Measurements from ENCODE around the gene MMP25. TPM values are rescaled to one million over a fixed set of nuclear protein-coding genes. Genes with fewer than 3 reads are reported as not detected.

Gene MMP25
- total RNA-seq, 2 experiments from 2014 or later, result 1.1 to 1.5 TPM

- Mint-ChIP-seq H3K4me1 (ENCODE audit: low read depth) (peaks cover 56% of the 10 kb centered on the region), H3K36me3 (ENCODE audit: low read depth) (peaks cover 14% of the 10 kb centered on the region)
- no peak for ATAC-seq
Observed at GRCh38 chr16:3025032-3026002, 21.0 kb upstream of the MMP25 start.

GRCh38 chr16:3026003-3026378 lies 20.4 kb upstream of the MMP25 start:
- Mint-ChIP-seq H3K27ac (no peak overlapping the region), H3K36me3 (ENCODE audit: low read depth) (peaks cover 14% of the 10 kb centered on the region), H3K4me1 (ENCODE audit: low read depth) (peaks cover 53% of the 10 kb centered on the region), H3K9me3 (no peaks in the 10 kb centered on the region), H3K4me3 (no peak overlapping the region), H3K27me3 (peaks cover 20% of the 10 kb centered on the region)
- CTCF ChIA-PET, result interaction anchor here (1.4 to 10.5 kb wide), 4 partner anchors 5 to 43 kb away, joined by 3 to 135 read pairs (median 110); partner anchors contain the start of genes CLDN6, HCFC1R1, THOC6 and TNFRSF12A
- no peak for DNase-seq
- POLR2A ChIA-PET, result interaction anchor here (0.6 kb wide), 1 partner anchor 163 kb away, joined by 3 read pairs; no protein-coding TSS in a partner anchor
- ATAC-seq, result no peak
- no peak for TF ChIP-seq CTCF (IDR thresholded peaks at IDR 0.05)
- intact Hi-C loops (cut with micrococcal nuclease), result no loop called here

More at GRCh38 chr16:3025032-3026002, 21.0 kb upstream of the MMP25 start:
- H3K4me3 Mint-ChIP-seq, result peak overlapping the region; percentile 77
- H3K9me3 Mint-ChIP-seq, result no peaks in the 10 kb centered on the region
- no peak overlapping the region for H3K27ac Mint-ChIP-seq
- TF ChIP-seq CTCF (IDR thresholded peaks at IDR 0.05), result no peak
- CTCF ChIA-PET, result interaction anchor here (1.4 to 10.5 kb wide), 5 partner anchors 6 to 104 kb away, joined by 3 to 135 read pairs (median 11); no protein-coding TSS in a partner anchor
- intact Hi-C loops (cut with micrococcal nuclease), result no loop called here
- no peak for DNase-seq
- POLR2A ChIA-PET, result interaction anchor here (1.4 kb wide), 1 partner anchor 26 kb away, joined by 3 read pairs; no protein-coding TSS in a partner anchor
- peaks cover 16% of the 10 kb centered on the region for H3K27me3 Mint-ChIP-seq

GRCh38 chr16:3026609-3027488 lies 19.5 kb upstream of the MMP25 start:
- DNase-seq, result no peak

GRCh38 chr16:3027489-3027795 lies 18.9 kb upstream of the MMP25 start:
- intact Hi-C loops (cut with micrococcal nuclease), result no loop called here
- Mint-ChIP-seq H3K9me3 (no peaks in the 10 kb centered on the region), H3K27me3 (peaks cover 26% of the 10 kb centered on the region), H3K27ac (no peak overlapping the region), H3K4me3 (no peak overlapping the region), H3K4me1 (ENCODE audit: low read depth) (peaks cover 40% of the 10 kb centered on the region), H3K36me3 (ENCODE audit: low read depth) (peaks cover 14% of the 10 kb centered on the region)
- ChIA-PET CTCF (interaction anchor here (0.8 to 10.2 kb wide), 29 partner anchors 6 to 143 kb away, joined by 3 to 135 read pairs (median 8); partner anchors contain the start of genes CLDN6, HCFC1R1, THOC6 and TNFRSF12A), POLR2A (interaction anchor here (0.8 to 1.8 kb wide), 7 partner anchors 11 to 102 kb away, joined by 3 to 6 read pairs (median 4); partner anchors contain the start of genes KREMEN2 and PAQR4)
- ATAC-seq, result no peak
- DNase-seq, result no peak
- no peak for TF ChIP-seq CTCF (IDR thresholded peaks at IDR 0.05)

More at GRCh38 chr16:3026609-3027488, 19.5 kb upstream of the MMP25 start:
- CTCF ChIA-PET, result interaction anchor here (0.8 to 10.2 kb wide), 19 partner anchors 6 to 142 kb away, joined by 4 to 135 read pairs (median 8); partner anchors contain the start of genes CLDN6, HCFC1R1, THOC6 and TNFRSF12A
- Mint-ChIP-seq H3K36me3 (ENCODE audit: low read depth) (peaks cover 14% of the 10 kb centered on the region), H3K27ac (no peak overlapping the region), H3K9me3 (no peaks in the 10 kb centered on the region), H3K27me3 (peaks cover 24% of the 10 kb centered on the region), H3K4me1 (ENCODE audit: low read depth) (peaks cover 45% of the 10 kb centered on the region), H3K4me3 (no peak overlapping the region)
- POLR2A ChIA-PET, result interaction anchor here (0.6 to 1.8 kb wide), 6 partner anchors 11 to 162 kb away, joined by 3 to 6 read pairs (median 4); partner anchors contain the start of genes KREMEN2 and PAQR4
- ATAC-seq, result no peak
- no peak for TF ChIP-seq CTCF (IDR thresholded peaks at IDR 0.05)
- intact Hi-C loops (cut with micrococcal nuclease), result no loop called here
